HG03432 (cell line): ENCODE data around the gene PAX5.

Experiments
- ATAC-seq: cut with Tn5 transposase; IDR thresholded peaks from one replicate; pipeline ENCODE4 v1.9.1; 2021; ENCODE audit warnings: mild to moderate bottlenecking, moderate library complexity; ENCODE audit not compliant: unreplicated experiment

PAX5 gene

DNA sequence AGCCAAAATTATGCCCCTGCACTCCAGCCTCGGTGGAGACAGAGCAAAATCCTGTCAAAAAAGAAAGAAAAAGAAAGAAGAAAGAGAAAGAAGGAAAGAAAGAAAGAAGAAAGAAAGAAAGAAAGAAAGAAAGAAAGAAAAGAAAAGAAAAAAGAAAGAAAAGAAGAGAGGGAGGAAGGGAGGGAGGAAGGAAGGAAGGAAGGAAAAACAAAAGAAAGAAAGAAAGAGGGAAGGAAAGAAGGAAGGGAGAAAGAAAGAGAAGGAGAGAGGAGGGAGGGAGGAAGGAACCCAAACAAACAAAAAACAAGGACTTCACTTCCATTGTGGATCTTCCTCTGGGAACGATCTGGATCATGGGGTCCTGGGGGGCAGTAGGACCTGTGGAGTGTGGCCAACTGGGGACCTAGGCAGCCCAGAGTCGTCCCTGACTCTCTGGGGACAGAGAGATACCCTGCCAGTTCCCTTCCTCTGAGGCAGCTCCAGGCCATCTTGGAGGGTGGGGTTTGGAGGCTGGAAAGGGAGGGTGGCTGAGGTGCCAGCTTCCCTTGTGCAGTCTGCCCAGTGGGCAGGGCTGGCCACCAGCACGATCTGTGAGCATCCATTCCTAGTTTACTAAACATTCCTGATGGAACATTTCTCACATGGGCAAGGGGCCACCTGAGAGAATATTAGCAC, 216.8 kb downstream of the PAX5 start:
- no peak for ATAC-seq

DNA sequence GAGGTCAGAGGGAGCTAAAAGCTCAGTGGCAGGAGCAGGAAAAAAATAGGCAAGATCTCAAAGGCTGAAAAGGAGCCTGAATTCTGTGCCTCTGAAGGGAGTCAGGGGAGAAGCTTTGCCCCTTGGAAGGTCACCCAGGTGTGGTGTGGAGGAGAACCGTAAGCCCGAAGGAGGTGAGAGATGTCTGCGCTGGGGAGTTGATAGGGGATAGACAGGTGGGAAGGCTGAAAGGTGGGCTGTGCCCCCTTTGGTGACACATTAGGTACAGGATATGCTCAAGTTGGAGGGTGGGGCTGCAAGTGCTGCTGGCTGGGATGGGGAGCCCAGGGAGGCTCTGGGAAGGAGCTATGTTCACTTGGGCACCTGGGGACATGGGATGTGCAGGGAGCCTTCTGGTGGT, 217.7 kb downstream of the PAX5 start:
- ATAC-seq: no peak

DNA sequence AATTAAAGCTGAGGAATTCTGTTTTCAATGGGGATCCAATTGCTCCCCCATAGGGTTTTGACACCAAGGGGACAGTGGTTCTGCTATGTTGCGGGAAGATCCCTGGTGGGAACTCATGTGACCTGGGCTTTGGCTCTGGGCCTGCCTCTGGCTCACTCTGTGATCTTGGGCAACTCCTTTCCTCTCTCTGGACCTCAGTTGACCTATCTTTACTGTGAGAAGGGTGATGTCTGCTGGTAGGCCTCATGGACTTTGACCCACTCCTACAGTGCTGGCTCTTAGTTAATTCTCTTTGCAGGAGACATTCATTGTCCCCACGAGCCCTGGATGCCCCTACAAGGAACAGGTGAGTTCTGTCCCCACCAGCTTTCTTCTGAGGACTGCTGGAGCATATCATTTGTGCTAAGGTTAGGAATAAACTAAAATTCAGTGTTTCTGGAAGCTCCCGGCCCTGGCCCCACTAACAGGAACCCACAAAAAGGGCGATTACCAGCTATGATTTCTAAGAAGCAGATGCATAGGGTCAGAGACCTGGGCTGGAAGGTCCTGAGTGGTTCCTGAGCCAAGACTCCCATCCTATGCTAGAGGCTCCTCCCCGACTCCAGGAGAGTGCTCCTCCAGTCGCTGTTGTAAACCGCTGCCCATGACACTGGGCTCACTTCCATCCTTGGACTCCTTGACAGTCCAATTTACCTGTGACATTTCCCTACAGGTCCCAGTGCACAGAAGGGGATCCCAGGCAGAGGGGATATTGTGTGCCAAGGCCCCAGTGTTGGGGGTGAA, 218.3 kb downstream of the PAX5 start:
- no peak for ATAC-seq

- ATAC-seq: no peak
These were observed 219.0 kb downstream of the PAX5 start for GRCh38 chr9:36815023-36815422.

GRCh38 chr9:36813154-36813553, 220.9 kb downstream of the PAX5 start:
- no peak for ATAC-seq

DNA sequence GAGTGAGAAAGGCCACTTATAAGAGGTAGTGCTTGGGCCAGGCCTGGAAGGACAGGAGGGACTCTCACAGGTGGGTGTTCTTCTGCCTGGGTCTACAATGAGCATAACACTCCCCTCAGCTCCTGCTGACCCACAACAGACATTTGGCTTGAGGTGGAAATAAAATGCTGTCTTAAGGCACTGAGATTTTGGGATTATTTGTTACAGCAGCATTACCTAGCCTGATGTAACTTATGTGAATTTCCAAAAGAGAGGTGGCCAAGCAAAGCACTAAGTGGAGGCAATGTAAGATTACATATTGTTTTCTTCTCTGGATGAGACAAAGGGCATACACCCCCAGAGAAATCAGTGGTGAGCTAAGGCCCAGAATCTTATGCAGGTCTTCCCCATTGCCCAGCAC, 221.5 kb downstream of the PAX5 start:
- ATAC-seq: no peak

GRCh38 chr9:36808251-36808650, 225.8 kb downstream of the PAX5 start:
- ATAC-seq: no peak

DNA sequence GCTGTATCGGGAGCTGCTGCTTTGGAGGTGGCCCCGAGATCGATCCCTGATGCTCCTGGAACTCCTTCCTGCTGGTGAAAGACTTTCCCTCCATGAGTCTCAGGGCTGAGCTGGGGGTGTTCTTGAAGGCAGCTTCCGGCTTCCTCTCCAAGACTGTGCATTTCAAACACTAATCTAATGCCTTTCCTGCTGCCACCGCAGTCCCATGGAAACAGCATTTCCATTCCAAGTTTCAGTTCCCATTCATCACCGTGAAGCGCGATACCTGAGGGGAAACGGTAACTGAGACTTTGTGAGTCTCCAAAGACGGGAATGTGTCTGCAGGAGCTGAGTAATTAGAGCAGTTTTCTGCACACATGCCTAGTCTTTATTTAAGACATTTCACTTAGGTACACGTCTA, 230.1 kb downstream of the PAX5 start:
- no peak for ATAC-seq

DNA sequence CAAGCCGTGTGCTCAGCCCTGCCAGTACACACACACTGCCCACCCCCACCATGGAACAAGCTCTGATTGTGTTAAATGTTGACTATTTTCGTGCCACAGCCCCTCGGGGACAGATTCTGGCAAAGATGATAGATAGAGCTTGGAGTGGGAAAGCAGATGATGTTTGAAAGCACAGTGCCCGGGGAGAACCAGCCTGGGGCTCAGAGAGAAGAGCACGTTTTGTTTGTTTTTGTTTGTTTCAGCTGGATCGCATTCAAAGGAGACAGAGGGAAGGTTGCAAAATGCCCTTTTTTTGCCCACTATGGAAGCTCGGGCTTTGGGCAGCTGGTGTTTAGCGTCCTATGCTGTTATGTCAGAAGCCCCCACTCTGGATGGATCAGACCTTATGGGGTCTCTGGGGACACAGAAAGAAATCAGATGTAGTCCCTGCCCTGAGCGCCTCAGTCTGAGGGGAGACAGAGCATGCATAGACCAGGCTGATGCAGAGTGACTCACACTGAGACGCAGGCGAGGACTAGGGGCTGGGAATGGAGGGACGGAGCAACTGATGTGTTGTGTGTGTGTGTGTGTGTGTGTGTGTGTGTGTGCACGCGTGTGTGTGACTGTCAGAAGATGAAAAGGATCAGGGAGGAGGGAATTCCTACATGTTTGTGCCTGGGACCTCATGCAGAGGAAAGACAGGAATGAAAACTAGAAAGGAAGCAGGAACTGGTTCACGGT, 231.7 kb downstream of the PAX5 start:
- ATAC-seq: no peak

GRCh38 chr9:36800455-36800854, 233.6 kb downstream of the PAX5 start:
- no peak for ATAC-seq

GRCh38 chr9:36798350-36799065, 235.6 kb downstream of the PAX5 start:
- ATAC-seq: no peak

GRCh38 chr9:36797471-36798220, 236.4 kb downstream of the PAX5 start:
- no peak for ATAC-seq

- ATAC-seq: no peak
These were observed 237.2 kb downstream of the PAX5 start for GRCh38 chr9:36796671-36797419.

- no peak for ATAC-seq
These were observed 239.6 kb downstream of the PAX5 start for GRCh38 chr9:36794461-36794860.

GRCh38 chr9:36793277-36793676, 240.8 kb downstream of the PAX5 start:
- no peak for ATAC-seq

GRCh38 chr9:36791222-36791950, 242.7 kb downstream of the PAX5 start:
- no peak for ATAC-seq

- no peak for ATAC-seq
These were observed 244.2 kb downstream of the PAX5 start for GRCh38 chr9:36789886-36790285.

GRCh38 chr9:36788534-36788933, 245.5 kb downstream of the PAX5 start:
- ATAC-seq: no peak

GRCh38 chr9:36787709-36788108, 246.4 kb downstream of the PAX5 start:
- ATAC-seq: no peak
